IgD-negative memory B cell (primary cell): ENCODE results near the gene MAGEC1. TPM values are rescaled to one million over a fixed set of nuclear protein-coding genes. Genes with fewer than 3 reads are reported as not detected.
"Not testable (repeated sequence)": the region's sequence is repeated elsewhere in the genome, so short reads cannot be mapped to it uniquely, and the experiment has no call there.

Experiments
- H3K27ac Mint-ChIP-seq, 3 donors: one replicate each; pipeline ENCODE4 v1.8.0; 2020 to 2022; ENCODE audit warnings: mild to moderate bottlenecking in 3 of 3, mixed read lengths in 3 of 3, moderate library complexity in 1 of 3
- H3K27me3 Mint-ChIP-seq: one replicate; pipeline ENCODE4 v1.8.0; 2021; ENCODE audit warnings: mixed read lengths
- H3K36me3 Mint-ChIP-seq: one replicate; pipeline ENCODE4 v1.8.0; 2020; ENCODE audit warnings: mild to moderate bottlenecking, mixed read lengths
- H3K4me1 Mint-ChIP-seq, 3 donors: one replicate each; pipeline ENCODE4 v1.8.0; 2020 to 2022; ENCODE audit warnings: mixed read lengths in 3 of 3, mild to moderate bottlenecking in 1 of 3
- H3K4me3 Mint-ChIP-seq, 4 donors: one replicate each; pipeline ENCODE4 v1.8.0; 2020 to 2022; ENCODE audit warnings: mild to moderate bottlenecking in 4 of 4, mixed read lengths in 4 of 4, moderate library complexity in 3 of 4
- H3K9me3 Mint-ChIP-seq, 3 donors: one replicate each; pipeline ENCODE4 v1.8.0; 2020 to 2021; ENCODE audit warnings: mixed read lengths in 3 of 3, mild to moderate bottlenecking in 1 of 3
- polyA plus RNA-seq: library from polyadenylated mRNA; unstranded; fragments of 300-500 nt; fragmentation: Illumina TruSeq; gene quantifications from one replicate; pipeline ENCODE4 v1.2.3, GENCODE V29; 2021

Gene MAGEC1
- not detected for polyA plus RNA-seq

GRCh38 chrX:141903400-141904155, at the start of gene MAGEC1:
Gene MAGEC1, plus strand, starts transcription at chrX:141903894. Its CDS starts 1,179 bp downstream, at chrX:141905073.
- no peak within 1 kb of the TSS for H3K4me3 Mint-ChIP-seq
- H3K4me1 Mint-ChIP-seq = no peaks in the 10 kb centered on the region

GRCh38 chrX:141857479-141857878, 46.2 kb upstream of the MAGEC1 start:
- no peak overlapping the region for H3K27ac Mint-ChIP-seq
- no peaks in the 10 kb centered on the region for H3K36me3 Mint-ChIP-seq
- H3K27me3 Mint-ChIP-seq = no peaks in the 10 kb centered on the region
- H3K4me3 Mint-ChIP-seq = no peak overlapping the region
- no peaks in the 10 kb centered on the region for H3K4me1 Mint-ChIP-seq
- peaks cover 4 to 5% (median 4%) of the 10 kb centered on the region in 3 donors for H3K9me3 Mint-ChIP-seq

More at GRCh38 chrX:141903400-141904155, at the start of gene MAGEC1:
- H3K36me3 Mint-ChIP-seq = no peaks in the 10 kb centered on the region
- no peaks in the 10 kb centered on the region for H3K27me3 Mint-ChIP-seq
- H3K27ac Mint-ChIP-seq = no peak within 1 kb of the TSS
- H3K9me3 Mint-ChIP-seq = peaks cover 0 to 12% (median 4%) of the 10 kb centered on the region in 3 donors

- Mint-ChIP-seq H3K27me3 (no peaks in the 10 kb centered on the region), H3K4me3 (no peak overlapping the region), H3K4me1 (peaks cover 0 to 2% (median 0%) of the 10 kb centered on the region in 3 donors), H3K36me3 (no peaks in the 10 kb centered on the region), H3K9me3 (peaks cover 0 to 8% (median 0%) of the 10 kb centered on the region in 3 donors), H3K27ac (no peak overlapping the region)
These were observed 24.1 kb upstream of the MAGEC1 start for GRCh38 chrX:141879616-141880015.

- H3K27me3 Mint-ChIP-seq, H3K36me3 Mint-ChIP-seq, H3K9me3 Mint-ChIP-seq, H3K4me1 Mint-ChIP-seq, H3K27ac Mint-ChIP-seq, H3K4me3 Mint-ChIP-seq: not testable (repeated sequence)
These were observed 14.9 kb upstream of the MAGEC1 start for GRCh38 chrX:141888811-141889210.

GRCh38 chrX:141894733-141895132, 9.0 kb upstream of the MAGEC1 start:
- no peak overlapping the region for H3K27ac Mint-ChIP-seq
- no peaks in the 10 kb centered on the region for H3K4me1 Mint-ChIP-seq
- no peaks in the 10 kb centered on the region for H3K36me3 Mint-ChIP-seq
- no peak overlapping the region for H3K4me3 Mint-ChIP-seq
- H3K27me3 Mint-ChIP-seq = no peaks in the 10 kb centered on the region
- no peaks in the 10 kb centered on the region for H3K9me3 Mint-ChIP-seq

GRCh38 chrX:141897690-141898089, 6.0 kb upstream of the MAGEC1 start:
- H3K9me3 Mint-ChIP-seq = peaks cover 0 to 4% (median 0%) of the 10 kb centered on the region in 3 donors
- H3K4me1 Mint-ChIP-seq = no peaks in the 10 kb centered on the region
- no peak overlapping the region for H3K4me3 Mint-ChIP-seq
- no peaks in the 10 kb centered on the region for H3K27me3 Mint-ChIP-seq
- no peak overlapping the region for H3K27ac Mint-ChIP-seq
- H3K36me3 Mint-ChIP-seq = no peaks in the 10 kb centered on the region

GRCh38 chrX:141902366-141902765, 1.3 kb upstream of the MAGEC1 start:
- Mint-ChIP-seq H3K27ac (no peak overlapping the region), H3K27me3 (no peaks in the 10 kb centered on the region), H3K4me1 (no peaks in the 10 kb centered on the region), H3K4me3 (no peak overlapping the region), H3K9me3 (peaks cover 0 to 9% (median 4%) of the 10 kb centered on the region in 3 donors), H3K36me3 (no peaks in the 10 kb centered on the region)

GRCh38 chrX:141904262-141904661, 568 bp downstream of the MAGEC1 start:
- peaks cover 0 to 12% (median 4%) of the 10 kb centered on the region in 3 donors for H3K9me3 Mint-ChIP-seq
- no peak overlapping the region for H3K27ac Mint-ChIP-seq
- no peak overlapping the region for H3K4me3 Mint-ChIP-seq
- H3K36me3 Mint-ChIP-seq = no peaks in the 10 kb centered on the region
- H3K27me3 Mint-ChIP-seq = no peaks in the 10 kb centered on the region
- no peaks in the 10 kb centered on the region for H3K4me1 Mint-ChIP-seq

- H3K36me3 Mint-ChIP-seq = peaks cover 2% of the 10 kb centered on the region
- H3K27ac Mint-ChIP-seq = no peak overlapping the region
- peaks cover 2 to 13% (median 7%) of the 10 kb centered on the region in 3 donors for H3K9me3 Mint-ChIP-seq
- peaks cover 2% of the 10 kb centered on the region for H3K27me3 Mint-ChIP-seq
- no peak overlapping the region for H3K4me3 Mint-ChIP-seq
- H3K4me1 Mint-ChIP-seq = no peaks in the 10 kb centered on the region
These were observed 14.1 kb downstream of the MAGEC1 start for GRCh38 chrX:141917801-141918200.

- no peak overlapping the region for H3K4me3 Mint-ChIP-seq
- H3K36me3 Mint-ChIP-seq = peaks cover 1% of the 10 kb centered on the region
- peaks cover under 1 to 9% (median 3%) of the 10 kb centered on the region in 3 donors for H3K9me3 Mint-ChIP-seq
- peaks cover under 1% of the 10 kb centered on the region for H3K27me3 Mint-ChIP-seq
- H3K4me1 Mint-ChIP-seq = no peaks in the 10 kb centered on the region
- no peak overlapping the region for H3K27ac Mint-ChIP-seq
These were observed 20.6 kb downstream of the MAGEC1 start for GRCh38 chrX:141924293-141924692.

- H3K4me1 Mint-ChIP-seq = no peaks in the 10 kb centered on the region
- H3K36me3 Mint-ChIP-seq = no peaks in the 10 kb centered on the region
- H3K4me3 Mint-ChIP-seq = no peak overlapping the region
- no peaks in the 10 kb centered on the region for H3K27me3 Mint-ChIP-seq
- H3K27ac Mint-ChIP-seq = no peak overlapping the region
- peaks cover 0 to 7% (median 3%) of the 10 kb centered on the region in 3 donors for H3K9me3 Mint-ChIP-seq
These were observed 24.7 kb downstream of the MAGEC1 start for GRCh38 chrX:141928432-141928831.

- Mint-ChIP-seq H3K4me3 (no peak overlapping the region), H3K9me3 (peaks cover 0 to 4% (median 2%) of the 10 kb centered on the region in 3 donors), H3K36me3 (no peaks in the 10 kb centered on the region), H3K27me3 (no peaks in the 10 kb centered on the region), H3K4me1 (no peaks in the 10 kb centered on the region), H3K27ac (no peak overlapping the region)
These were observed 30.5 kb downstream of the MAGEC1 start for GRCh38 chrX:141934059-141934641.

- no peak overlapping the region for H3K27ac Mint-ChIP-seq
- H3K36me3 Mint-ChIP-seq = no peaks in the 10 kb centered on the region
- H3K27me3 Mint-ChIP-seq = no peaks in the 10 kb centered on the region
- H3K9me3 Mint-ChIP-seq = peaks cover 0 to 7% (median 4%) of the 10 kb centered on the region in 3 donors
- no peaks in the 10 kb centered on the region for H3K4me1 Mint-ChIP-seq
- H3K4me3 Mint-ChIP-seq = no peak overlapping the region
These were observed 32.0 kb downstream of the MAGEC1 start for GRCh38 chrX:141935645-141936044.

GRCh38 chrX:141936080-141936479, 32.4 kb downstream of the MAGEC1 start:
- Mint-ChIP-seq H3K9me3 (peaks cover 0 to 7% (median 4%) of the 10 kb centered on the region in 3 donors), H3K4me3 (no peak overlapping the region), H3K27ac (peak overlapping the region in 1 of 3 donors; percentile 33), H3K4me1 (no peaks in the 10 kb centered on the region), H3K36me3 (no peaks in the 10 kb centered on the region), H3K27me3 (no peaks in the 10 kb centered on the region)

- H3K36me3 Mint-ChIP-seq = no peaks in the 10 kb centered on the region
- H3K27me3 Mint-ChIP-seq = no peaks in the 10 kb centered on the region
- peaks cover 0 to 5% (median 3%) of the 10 kb centered on the region in 3 donors for H3K9me3 Mint-ChIP-seq
- no peak overlapping the region for H3K4me3 Mint-ChIP-seq
- no peak overlapping the region for H3K27ac Mint-ChIP-seq
- no peaks in the 10 kb centered on the region for H3K4me1 Mint-ChIP-seq
These were observed 37.5 kb downstream of the MAGEC1 start for GRCh38 chrX:141941234-141941633.

GRCh38 chrX:141945426-141945825, 41.7 kb downstream of the MAGEC1 start:
- H3K27ac Mint-ChIP-seq = no peak overlapping the region
- no peaks in the 10 kb centered on the region for H3K27me3 Mint-ChIP-seq
- peaks cover 0 to 3% (median 0%) of the 10 kb centered on the region in 3 donors for H3K9me3 Mint-ChIP-seq
- no peaks in the 10 kb centered on the region for H3K4me1 Mint-ChIP-seq
- no peak overlapping the region for H3K4me3 Mint-ChIP-seq
- H3K36me3 Mint-ChIP-seq = no peaks in the 10 kb centered on the region
